ENCODE measurements around the gene TRAIP. TPM values are rescaled to one million over a fixed set of nuclear protein-coding genes. Genes with fewer than 3 reads are reported as not detected.
"Not testable (repeated sequence)": the region's sequence is repeated elsewhere in the genome, so short reads cannot be mapped to it uniquely, and the experiment has no call there.

Gene TRAIP, protein sequence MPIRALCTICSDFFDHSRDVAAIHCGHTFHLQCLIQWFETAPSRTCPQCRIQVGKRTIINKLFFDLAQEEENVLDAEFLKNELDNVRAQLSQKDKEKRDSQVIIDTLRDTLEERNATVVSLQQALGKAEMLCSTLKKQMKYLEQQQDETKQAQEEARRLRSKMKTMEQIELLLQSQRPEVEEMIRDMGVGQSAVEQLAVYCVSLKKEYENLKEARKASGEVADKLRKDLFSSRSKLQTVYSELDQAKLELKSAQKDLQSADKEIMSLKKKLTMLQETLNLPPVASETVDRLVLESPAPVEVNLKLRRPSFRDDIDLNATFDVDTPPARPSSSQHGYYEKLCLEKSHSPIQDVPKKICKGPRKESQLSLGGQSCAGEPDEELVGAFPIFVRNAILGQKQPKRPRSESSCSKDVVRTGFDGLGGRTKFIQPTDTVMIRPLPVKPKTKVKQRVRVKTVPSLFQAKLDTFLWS
- 1 to 10 TPM; 8.4 to 9.8 (median 8.8) TPM for polyA plus RNA-seq (ENCODE audit: insufficient read length in 3 of 3)

DNA sequence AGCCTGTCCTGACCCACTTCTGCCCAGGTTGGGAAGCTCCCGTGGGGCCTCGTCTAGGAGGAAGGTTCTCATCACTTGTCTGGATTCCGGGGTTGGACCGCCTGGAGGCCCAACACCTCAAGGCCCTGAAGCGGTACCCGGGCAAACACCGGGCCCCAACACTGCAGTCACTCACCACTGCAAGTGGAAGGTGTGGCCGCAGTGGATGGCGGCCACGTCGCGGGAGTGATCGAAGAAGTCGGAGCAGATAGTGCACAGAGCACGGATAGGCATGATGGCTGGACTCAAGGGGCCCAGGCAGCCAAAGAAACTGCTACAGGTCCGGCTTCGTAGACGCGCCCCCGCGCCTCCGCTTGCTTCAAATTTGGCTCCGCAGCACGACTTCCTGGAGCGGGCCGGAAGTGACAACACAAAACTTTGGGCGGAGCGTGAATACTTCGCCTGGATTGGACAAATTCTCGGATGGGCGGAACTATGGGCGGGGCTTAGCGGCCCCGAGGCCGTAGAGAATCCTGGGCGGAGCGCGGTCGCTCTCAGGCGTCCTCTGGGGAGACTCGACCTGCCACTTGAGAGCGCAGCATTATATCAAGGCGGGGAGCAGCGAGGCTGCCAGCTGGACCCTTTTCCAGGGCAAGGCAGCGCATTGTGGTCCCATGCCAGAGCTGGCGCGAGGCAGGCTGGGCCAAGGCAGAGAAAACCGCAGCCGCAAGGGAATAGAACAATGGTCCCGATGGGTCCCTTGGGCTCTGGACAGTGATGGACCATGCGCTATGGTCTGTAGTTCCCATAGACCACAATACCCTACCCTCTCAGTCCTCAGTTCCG, at the start of gene TRAIP:
Gene TRAIP (minus strand): TSS at position 384 of the 825 bp plus-strand sequence. CDS start 111 bp downstream, at position 273.
- peak; percentile 87 to 93 (median 92) for DNase-seq (ENCODE audit: low read depth in 3 of 3, low spot score in 2 of 3)

DNA sequence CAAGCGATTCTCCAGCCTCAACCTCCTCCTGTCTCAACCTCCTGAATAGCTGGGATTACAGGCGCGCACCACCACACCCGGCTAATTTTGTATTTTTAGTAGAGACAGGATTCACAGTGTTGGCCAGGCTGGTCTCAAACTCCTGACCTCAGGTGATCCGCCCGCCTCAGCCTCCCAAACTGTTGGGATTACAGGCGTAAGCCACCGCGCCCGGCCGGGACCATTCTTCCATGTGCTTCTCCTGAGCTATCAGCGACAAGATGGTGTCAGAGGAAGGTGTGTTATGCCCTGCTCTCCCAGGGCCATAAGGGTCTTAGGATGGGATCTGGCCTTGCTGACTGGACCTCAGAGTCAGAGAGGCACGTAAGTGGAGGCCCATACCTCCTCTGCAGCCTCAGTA, 48.1 kb upstream of the TRAIP start:
- not testable (repeated sequence) for DNase-seq (ENCODE audit: low read depth in 3 of 3, low spot score in 2 of 3)

DNA sequence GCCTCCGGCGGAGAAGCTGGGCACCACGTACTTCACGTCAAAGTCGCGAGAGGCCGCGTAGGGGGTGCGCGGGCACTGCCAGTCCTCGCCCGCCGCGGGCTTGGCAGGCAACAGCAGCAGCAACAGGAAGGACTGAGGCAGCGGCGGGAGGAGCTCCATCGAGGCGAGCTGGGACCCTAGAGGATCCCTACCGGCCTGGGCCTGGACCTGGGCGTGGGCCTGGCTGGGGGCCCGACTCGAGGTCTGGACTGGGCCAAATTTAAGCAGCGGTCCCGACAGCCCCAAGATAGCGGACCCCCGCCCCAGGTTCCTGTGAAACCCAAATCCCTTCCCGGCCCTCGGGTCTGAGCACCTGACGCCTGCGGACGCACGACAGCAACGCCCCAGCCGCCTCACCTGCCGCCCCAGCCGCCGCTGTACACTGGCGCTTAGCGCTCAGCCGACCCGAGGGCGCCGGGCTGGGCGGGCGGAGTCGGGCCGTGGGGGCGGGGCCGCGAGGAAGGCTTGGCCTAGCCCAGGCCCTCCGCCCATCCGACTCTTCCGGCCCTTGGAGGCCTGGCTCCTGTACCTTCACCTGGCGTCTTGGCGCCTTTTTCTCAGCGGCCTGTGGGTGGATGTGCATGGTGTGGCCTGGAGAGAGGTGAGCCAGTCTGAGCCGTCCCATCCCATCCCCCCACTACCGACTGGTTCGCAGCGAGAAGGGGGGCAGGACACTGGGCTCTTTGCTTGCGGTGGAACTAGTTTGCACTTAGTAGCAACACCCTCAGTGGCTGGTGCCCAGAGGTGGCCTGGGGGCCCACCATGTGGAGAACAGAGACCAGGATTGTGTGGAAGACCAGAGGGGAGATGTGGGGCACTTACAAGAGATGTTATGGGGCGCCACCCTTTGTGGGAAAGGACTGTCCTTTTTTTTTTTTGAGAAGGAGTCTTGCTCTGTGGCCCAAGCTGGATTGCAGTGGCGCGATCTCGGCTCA, 47.4 kb upstream of the TRAIP start, which contains the start of gene MST1R:
Gene MST1R (minus strand): TSS at position 423 of the 974 bp plus-strand sequence. CDS start 264 bp downstream, at position 159.
- DNase-seq (ENCODE audit: low read depth in 3 of 3, low spot score in 2 of 3): no peak

DNA sequence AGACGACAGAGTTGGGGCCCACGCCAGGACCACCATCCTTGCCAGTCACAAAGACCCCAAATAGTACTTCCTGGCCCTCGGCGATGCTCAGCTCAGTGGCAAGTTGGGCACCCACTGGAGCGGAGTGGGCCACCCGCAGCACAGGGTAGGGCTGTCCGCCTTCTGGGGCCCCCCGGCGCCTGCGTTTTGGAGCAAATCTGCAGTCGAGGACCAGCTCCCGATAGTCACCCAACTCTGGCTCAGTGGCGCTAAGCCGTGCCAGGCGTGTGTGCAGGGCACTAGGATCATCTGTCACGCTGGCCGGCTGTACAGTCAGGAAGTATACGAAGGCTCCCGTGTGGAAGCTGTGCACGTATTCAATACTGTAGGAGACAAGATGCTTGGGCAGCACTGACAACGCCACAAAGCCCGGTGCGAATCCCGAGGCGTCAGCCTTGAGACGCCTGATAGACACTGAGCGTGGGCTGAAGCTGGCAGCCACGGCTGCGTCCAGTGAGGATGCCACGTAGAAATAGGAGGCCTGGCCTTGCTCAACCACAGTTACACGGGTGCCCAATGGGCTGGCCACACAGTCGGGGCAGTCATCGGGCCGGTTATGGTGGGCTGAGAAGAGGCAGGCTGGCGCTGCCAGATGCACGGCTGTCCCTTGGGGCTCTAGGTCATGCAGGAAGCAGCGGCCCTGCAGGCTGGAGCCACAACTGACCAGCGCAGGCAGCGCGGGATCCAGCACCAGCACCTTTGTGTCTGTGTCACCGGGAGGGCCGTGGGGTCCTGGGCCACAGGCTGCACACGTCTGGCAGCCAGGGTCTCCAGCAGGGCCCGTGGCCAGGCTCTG, 46.4 kb upstream of the TRAIP start:
- no peak for DNase-seq (ENCODE audit: low read depth in 3 of 3, low spot score in 2 of 3)

DNA sequence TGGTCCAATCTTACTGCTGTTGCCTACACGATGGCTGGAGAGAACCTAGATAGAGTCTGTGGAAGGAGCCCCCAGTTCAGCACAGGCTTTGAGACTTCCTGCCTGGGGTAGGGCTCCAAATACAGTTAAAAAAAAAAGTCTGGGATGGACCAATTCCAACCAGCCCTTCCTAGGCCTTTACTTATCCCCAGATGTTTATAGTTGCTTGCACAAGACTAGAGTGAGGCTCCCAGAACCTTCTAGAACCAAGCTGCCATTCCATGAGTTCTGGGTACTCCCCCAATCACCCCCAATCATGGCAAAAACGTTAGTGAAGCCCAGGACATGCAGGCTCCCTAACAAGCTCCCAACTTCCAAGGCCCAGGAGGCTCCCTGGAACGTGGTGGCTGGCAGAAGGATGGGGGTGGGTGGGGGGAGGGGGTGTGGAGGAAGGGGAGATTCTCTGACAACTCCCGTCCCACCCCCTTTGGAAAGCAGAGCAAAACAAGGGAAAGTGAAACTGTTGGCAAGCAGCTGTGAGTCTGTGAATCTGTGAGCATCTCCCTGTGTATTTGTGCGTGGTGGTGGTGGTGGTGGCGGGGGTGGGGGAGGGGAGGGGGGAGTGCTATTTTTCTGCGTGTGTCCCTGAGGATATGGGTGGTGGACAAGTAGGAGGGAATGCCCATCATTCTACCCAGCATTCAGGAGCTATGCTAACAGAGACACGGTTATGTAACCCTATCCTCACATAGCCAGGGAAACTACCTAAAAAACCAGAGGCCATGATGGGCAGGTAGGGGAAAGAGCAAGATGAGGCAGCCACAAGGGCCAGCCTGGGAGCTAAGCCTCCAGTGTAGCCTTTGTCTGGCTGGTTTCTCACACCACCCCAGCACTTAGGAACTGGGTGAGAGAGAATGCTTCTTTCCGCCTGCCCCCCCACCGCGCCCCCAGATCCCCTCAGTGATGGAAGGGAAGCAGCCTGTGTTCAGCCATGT, 45.3 kb upstream of the TRAIP start:
- no peak for DNase-seq (ENCODE audit: low read depth in 3 of 3, low spot score in 2 of 3)

DNA sequence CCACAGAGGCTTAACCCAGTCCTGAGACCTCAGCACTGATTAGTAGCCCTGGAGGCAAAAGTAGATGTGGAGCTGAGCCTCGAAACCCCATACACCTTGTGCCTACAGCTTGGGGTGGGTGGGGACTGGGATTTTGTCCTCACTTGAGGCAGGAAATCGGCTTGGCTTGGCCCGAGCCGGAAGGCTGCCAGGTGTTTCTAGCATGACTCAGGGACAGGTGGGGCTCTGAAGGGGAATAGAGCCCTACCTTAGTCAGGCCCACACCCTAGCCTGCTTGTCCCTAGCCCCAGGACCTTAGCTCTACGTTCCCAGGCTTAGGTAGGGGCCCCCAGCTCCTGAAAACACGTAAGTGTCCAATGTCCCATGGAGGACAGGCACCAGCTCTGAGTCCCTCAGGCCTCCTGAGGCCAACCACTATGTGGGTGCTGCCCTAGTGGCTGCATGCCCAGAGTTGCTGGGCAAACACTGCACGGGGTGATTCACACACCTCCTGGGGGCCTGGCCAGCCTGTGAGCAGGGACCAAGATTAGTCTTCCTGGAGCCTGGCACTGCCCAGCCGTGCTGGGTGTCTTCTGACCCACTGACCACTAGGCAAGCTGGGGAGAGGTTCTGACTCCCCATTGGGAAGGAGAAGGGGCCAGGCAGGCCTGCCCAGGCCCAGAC, 44.3 kb upstream of the TRAIP start:
- no peak for DNase-seq (ENCODE audit: low read depth in 3 of 3, low spot score in 2 of 3)

DNA sequence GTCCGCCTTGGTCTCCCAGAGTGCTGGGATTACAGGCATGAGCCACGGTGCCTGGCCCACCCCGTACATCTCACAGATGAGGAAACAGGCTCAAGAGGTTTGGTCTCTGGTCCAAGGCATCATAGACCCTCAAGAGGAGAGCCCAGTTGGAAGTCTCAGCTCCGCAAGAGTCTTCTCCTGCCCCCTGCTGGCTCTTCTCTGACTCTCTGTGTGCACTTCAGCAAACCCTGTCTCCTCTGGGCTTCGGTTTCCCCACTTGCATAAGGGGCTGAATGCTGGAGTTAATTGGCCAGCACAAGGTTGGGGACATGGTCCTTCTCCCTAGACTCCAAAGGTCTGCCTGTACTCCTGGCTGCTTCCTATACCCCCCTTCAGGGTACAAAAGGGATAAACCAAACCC, 43.5 kb upstream of the TRAIP start:
- DNase-seq (ENCODE audit: low read depth in 3 of 3, low spot score in 2 of 3): no peak

DNA sequence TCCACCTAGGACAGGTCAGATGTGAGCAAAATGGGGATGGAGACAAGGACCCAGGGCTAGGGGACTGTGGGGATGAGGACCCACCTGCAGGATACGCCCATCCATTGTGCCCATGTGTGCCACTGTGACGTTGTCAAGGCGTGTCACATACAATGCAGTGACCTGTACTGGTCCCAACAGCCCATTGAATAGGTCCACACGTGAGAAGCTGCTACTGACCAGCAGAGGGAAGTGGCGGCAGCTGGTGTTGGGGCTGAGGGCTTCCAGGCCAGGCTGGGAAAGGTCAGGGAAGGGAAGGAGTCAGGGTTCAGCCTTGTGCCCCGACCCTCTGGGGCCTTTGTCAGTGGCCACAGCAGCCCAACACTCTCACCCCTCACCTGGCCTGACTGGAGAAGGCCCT, 42.6 kb upstream of the TRAIP start:
- DNase-seq (ENCODE audit: low read depth in 3 of 3, low spot score in 2 of 3): no peak

DNA sequence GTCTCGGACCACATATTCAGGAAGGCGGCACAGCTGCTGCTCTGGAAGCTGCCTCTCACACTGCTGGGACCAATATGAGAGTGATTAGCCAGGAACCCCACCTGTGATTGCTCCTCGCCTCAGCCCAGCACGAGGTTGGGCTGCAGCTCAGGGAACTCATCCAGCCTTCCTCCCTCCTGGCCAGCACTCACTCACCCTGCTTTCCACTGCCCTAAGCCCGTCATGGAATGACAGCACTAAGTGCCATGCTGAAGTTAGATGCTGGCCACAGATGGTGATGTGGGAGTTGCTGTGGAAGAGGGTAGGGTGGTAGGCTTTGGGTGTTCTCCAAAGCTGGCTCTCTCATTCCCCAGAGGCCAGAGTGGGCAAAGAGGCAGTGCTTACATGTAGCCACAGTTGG, 40.0 kb upstream of the TRAIP start:
- no peak for DNase-seq (ENCODE audit: low read depth in 3 of 3, low spot score in 2 of 3)

DNA sequence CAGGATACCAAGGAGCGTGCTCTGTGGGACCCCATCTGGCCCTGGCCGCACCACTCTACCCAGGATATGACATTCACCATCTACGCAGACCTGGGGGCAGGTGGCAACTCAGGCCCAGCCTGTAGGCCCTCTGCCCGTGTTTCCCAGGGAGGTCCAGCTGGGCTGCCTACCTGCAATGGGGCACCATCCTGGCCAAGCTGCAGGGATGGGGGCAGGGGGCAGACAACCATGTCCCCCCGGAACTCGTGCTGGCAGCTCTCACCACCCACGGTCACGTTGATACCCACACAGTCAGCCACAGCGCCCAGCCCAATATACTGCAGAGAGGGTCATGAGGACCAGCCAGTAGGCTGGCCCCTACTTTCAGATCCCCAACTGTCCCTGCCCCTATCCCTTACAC, 39.4 kb upstream of the TRAIP start:
- no peak for DNase-seq (ENCODE audit: low read depth in 3 of 3, low spot score in 2 of 3)

DNA sequence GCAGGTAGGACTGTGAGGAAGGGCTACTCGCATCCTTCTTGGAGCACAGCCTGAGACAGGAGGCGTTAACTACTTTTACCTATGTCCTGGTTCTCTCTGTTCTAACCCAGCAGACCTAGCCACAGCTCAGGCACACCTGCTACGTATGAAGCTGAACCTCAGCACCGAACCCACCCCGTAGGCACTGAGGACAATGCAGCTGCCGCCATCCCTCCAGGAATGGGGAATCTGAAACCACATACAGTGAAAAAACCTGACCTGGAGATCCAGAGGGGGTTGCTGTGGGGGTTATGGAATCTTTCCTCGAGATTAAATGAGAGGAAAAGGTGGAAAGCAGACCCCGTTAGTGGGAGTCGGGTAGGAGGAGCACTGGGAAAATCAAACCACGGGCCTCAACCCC, 32.9 kb upstream of the TRAIP start:
- DNase-seq (ENCODE audit: low read depth in 3 of 3, low spot score in 2 of 3): no peak

DNA sequence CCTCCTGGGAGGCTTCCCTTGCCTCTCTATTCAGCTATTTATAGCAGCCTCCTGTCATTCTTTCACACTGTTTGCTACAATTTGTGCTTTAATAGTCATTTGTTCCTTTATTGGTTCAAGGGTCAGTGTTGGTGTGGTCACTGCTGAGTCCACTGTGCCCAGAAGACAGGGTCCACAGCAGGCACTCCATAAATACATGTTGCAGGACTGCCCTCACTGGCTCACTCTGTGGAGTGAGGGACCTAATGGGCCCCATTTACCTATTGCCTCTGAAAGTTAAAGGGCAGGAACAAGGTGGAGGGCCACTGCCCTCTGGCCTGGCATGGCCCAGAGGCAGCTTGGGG, 30.5 kb upstream of the TRAIP start:
- DNase-seq (ENCODE audit: low read depth in 3 of 3, low spot score in 2 of 3): no peak

DNA sequence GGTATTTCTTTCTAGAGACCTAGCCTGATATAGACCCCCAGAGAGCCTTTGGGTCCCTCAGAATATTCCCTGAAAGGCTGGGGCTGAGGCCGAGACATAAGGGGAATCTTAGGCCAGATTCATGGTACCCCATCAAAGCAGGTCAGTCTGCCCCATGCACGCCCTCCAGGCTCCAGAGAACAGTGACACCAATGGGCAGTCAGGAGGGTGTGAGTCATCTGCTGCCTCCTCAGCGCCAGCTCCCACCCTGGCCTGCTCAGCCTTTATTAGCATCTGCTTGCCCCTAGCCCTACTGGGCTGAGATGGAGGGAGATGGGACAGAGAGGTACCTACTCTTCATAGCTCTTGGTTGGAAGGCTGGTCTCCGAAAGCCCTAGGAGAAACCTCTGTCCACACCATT, 27.6 kb upstream of the TRAIP start:
- DNase-seq (ENCODE audit: low read depth in 3 of 3, low spot score in 2 of 3): no peak

DNA sequence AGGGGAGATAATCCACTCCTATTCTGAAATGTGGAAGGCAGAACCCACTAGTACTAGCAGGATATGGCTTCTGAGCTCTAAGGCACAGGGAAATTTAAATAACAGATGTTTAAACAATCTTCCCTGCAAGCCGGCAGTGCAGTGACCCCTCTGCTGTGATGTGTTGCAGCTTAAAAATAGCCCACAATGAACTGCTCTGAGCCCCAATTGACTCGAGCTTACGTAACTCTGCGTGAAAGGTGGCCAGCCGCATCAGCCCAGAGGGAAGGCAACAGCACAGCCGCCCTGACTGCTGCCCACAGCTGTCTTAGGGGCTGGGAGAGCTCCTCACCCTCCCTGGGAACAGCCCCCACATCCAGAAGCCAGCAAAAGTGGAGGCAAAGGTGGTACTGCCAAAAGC, 25.8 kb upstream of the TRAIP start:
- DNase-seq (ENCODE audit: low read depth in 3 of 3, low spot score in 2 of 3): no peak

DNA sequence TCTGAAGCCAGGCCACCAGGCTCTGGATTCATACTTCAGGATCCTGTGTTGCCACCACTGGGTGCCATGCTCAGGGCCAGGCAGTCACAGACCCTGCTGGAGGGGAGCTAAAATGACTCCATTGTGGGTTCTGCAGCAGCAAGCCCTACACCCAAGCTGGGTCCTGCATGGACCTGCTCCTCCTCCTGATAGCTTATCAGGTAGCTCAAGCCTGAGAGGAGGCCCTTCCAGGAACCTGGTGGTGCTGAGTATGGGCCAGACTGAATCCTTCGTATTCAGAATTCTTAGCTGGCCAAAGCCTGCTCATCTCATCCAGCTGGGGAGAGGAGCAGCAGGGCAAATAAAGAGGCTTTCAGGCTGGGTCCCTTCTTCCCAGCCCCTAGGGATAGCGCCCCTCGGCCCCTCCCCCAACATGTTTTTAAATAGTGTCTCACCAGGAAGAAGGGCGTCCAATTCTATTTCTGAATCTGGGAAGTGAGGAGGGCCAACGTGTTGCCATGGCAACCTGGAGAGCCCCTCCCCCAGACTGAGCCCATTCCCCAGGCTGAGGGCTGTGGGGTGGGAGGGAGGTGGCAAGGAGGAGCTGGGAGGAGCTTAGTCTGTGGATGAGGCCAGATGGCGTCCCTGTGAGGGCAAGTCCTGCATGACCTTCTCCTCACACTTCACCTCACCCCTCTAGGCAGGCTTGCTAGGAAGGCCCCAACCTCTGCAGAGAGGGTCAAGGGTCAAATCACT, 24.4 kb upstream of the TRAIP start:
- DNase-seq (ENCODE audit: low read depth in 3 of 3, low spot score in 2 of 3): no peak

DNA sequence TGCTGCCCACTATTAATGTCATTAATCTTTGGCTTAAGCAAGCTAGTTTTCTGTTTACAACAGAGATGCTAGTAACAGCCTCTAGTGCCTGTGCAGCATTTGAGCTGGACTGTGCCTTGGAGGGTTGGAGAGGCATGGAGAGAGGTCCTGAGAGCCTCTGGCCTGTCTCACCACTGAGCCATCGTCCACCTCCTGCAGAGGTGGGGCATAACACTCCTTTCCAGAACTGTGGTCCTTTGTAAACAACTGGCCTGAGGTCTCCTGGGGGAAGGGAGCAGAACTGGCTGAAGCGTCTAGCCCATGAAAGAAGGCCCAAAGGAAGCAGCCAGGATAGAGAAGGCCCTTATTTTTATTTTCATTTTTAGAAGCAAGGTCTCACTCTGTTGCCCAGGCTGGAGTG, 23.4 kb upstream of the TRAIP start:
- DNase-seq (ENCODE audit: low read depth in 3 of 3, low spot score in 2 of 3): no peak

DNA sequence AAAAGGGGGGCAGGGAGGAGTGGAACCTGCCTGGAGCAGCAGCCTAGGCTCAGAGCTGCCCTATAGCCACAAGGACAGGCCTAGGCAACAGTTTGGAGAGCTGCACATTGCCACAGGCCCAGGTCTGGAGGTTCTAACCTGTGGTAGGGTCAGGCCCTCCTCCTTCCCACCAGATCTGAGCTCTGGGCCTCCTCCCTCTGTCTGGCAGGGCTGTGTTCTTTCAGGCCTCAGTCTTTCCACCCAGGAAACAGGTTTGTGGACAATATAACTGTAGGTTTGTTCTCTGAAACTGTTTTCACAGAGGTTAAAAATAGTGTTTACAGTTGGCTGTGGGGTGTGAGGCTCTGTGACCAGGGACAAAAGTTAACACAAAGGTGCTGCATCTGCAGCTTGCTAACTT, 22.3 kb upstream of the TRAIP start:
- no peak for DNase-seq (ENCODE audit: low read depth in 3 of 3, low spot score in 2 of 3)
